Measurements from ENCODE around the gene SENP8.
A peak's percentile ranks its signal among the peaks of the same experiment; 100 is the strongest.
"Not testable (repeated sequence)": the region's sequence is repeated elsewhere in the genome, so short reads cannot be mapped to it uniquely, and the experiment has no call there.

Gene SENP8

GRCh38 chr15:72118017-72118978, at the start of gene SENP8, which contains the start of gene MYO9A:
SENP8 (plus strand) TSS chr15:72118403; CDS start chr15:72139624, 21,221 bp downstream.
MYO9A (minus strand) TSS chr15:72118150; CDS start chr15:72046563, 71,587 bp downstream.
- FAIRE-seq = peak; percentile 58

- no peak for FAIRE-seq
Observed at GRCh38 chr15:72068856-72069255, 49.3 kb upstream of the SENP8 start.

- FAIRE-seq = no peak
Observed at GRCh38 chr15:72070817-72071447, 47.3 kb upstream of the SENP8 start.

- not testable (repeated sequence) for FAIRE-seq
Observed at GRCh38 chr15:72071448-72071825, 46.8 kb upstream of the SENP8 start.

- no peak for FAIRE-seq
Observed at GRCh38 chr15:72074335-72075060, 43.7 kb upstream of the SENP8 start.

GRCh38 chr15:72077950-72078349, 40.3 kb upstream of the SENP8 start:
- no peak for FAIRE-seq

GRCh38 chr15:72078887-72079286, 39.3 kb upstream of the SENP8 start:
- no peak for FAIRE-seq

- no peak for FAIRE-seq
Observed at GRCh38 chr15:72082176-72082575, 36.0 kb upstream of the SENP8 start.

GRCh38 chr15:72086010-72086697, 32.0 kb upstream of the SENP8 start:
- no peak for FAIRE-seq

GRCh38 chr15:72086920-72087648, 31.1 kb upstream of the SENP8 start:
- FAIRE-seq = no peak

- FAIRE-seq = no peak
Observed at GRCh38 chr15:72092006-72092405, 26.2 kb upstream of the SENP8 start.

- no peak for FAIRE-seq
Observed at GRCh38 chr15:72092691-72093090, 25.5 kb upstream of the SENP8 start.

- FAIRE-seq = no peak
Observed at GRCh38 chr15:72096796-72097195, 21.4 kb upstream of the SENP8 start.

- no peak for FAIRE-seq
Observed at GRCh38 chr15:72098040-72098439, 20.2 kb upstream of the SENP8 start.

GRCh38 chr15:72099155-72099554, 19.0 kb upstream of the SENP8 start:
- no peak for FAIRE-seq

GRCh38 chr15:72100551-72100950, 17.7 kb upstream of the SENP8 start:
- not testable (repeated sequence) for FAIRE-seq

- no peak for FAIRE-seq
Observed at GRCh38 chr15:72105111-72105510, 13.1 kb upstream of the SENP8 start.

- FAIRE-seq = no peak
Observed at GRCh38 chr15:72106068-72106467, 12.1 kb upstream of the SENP8 start.

- FAIRE-seq = no peak
Observed at GRCh38 chr15:72110355-72110754, 7.8 kb upstream of the SENP8 start.

- no peak for FAIRE-seq
Observed at GRCh38 chr15:72112116-72112515, 6.1 kb upstream of the SENP8 start.

- no peak for FAIRE-seq
Observed at GRCh38 chr15:72112805-72113204, 5.4 kb upstream of the SENP8 start.
